Activated CD4-positive, alpha-beta T cell treated with anti-CD3 and anti-CD28 coated beads, Interleukin-10, Interleukin-2, amounts not matched to agents 100 ng/mL and 50 ng/mL, durations not matched to agents 16 hours and 8 hours (primary cell): Measurements from ENCODE around the gene ANP32A.

Source experiments
- DNase-seq: peaks from one replicate; pipeline ENCODE4 v3.0.0-alpha.2; 2020

Gene ANP32A

GRCh38 chr15:68797599-68798345 is 22.9 kb downstream of the ANP32A start:
- DNase-seq: peak; percentile 56

GRCh38 chr15:68797191-68797590 is 23.5 kb downstream of the ANP32A start:
- peak; percentile 85 for DNase-seq

- no peak for DNase-seq
Measured at GRCh38 chr15:68796576-68796975, 24.1 kb downstream of the ANP32A start.

GRCh38 chr15:68795298-68795848 is 25.3 kb downstream of the ANP32A start:
- DNase-seq: peak; percentile 76

DNA sequence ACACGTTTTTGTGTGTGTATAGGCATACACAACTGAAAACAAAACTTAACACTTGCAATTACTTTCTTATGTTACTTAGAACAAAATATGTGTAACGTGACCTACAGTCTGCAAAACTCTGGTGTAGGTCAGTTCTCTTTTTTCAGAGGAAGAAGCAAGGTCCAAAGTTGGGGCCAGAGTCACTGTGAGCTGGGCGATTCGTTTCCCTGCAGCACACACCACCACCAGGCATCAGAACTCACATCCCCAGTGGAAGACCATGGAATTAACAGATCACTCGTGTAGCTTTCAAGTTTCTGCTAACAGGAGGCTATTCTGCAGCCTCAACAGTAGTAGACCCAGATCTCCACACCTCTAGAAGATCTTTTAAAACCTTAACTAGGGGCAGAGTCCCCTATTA is 25.8 kb downstream of the ANP32A start:
- DNase-seq: no peak

DNA sequence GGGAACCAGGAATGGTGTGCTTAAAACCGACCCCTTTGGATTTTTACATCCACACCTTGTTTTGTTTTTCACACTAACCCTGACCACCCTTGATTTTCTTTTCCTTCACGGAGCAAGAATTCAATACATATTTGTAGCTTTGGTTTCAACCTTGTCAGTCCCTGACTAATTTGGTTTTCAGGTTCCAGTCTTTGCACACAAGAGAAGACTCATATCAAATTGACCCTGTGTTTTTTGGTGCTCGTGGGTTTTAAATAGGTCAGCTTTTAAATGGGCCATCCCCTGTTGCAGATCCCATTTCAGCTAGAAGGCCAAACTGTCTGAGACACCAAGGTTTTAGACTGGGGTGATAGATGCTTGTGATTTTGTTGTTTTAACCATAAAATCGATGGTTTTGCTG is 26.4 kb downstream of the ANP32A start:
- peak; percentile 26 for DNase-seq

DNA sequence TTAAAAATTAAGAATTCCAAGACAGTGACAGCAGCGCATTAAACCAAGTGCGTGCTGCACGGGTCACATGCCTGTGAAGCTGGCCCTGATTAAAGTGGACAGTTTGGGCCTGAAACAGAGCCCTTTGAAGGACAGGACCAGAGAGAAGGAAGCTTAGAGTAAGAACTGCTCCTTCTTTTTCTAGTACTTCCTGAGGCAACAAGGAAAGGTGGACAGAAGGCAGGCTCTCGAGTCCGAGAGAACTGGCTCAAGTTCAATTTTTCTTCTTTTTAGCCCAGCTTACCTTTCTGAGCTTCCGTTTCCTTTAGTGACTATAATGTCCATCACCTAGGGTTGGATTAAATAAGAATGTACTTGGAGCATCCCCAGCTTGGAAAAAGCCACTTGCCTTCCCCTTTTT is 26.9 kb downstream of the ANP32A start:
- no peak for DNase-seq

- no peak for DNase-seq
Measured at GRCh38 chr15:68792901-68793766, 27.6 kb downstream of the ANP32A start.

- DNase-seq: peak; percentile 78
Measured at GRCh38 chr15:68791431-68792283, 29.0 kb downstream of the ANP32A start.

GRCh38 chr15:68790910-68791309 is 29.8 kb downstream of the ANP32A start:
- DNase-seq: no peak

DNA sequence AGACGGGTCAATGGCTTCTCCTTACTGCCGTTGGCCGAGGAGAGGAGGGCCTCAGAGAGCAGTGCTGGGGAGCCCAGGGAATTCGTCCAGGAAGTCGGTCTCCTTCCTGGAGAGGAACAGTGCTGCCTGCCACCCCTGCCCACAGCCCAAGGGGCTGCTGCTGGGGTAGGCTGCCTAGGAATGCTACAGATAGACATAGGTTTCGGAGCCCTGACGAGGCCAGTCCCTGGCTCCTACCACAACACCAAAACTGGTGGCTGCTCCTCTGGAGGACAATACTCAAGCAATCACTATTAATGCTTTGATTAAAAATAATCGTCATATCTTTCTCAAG is 30.5 kb downstream of the ANP32A start:
- DNase-seq: no peak

GRCh38 chr15:68789534-68790241 is 31.0 kb downstream of the ANP32A start:
- DNase-seq: no peak

DNA sequence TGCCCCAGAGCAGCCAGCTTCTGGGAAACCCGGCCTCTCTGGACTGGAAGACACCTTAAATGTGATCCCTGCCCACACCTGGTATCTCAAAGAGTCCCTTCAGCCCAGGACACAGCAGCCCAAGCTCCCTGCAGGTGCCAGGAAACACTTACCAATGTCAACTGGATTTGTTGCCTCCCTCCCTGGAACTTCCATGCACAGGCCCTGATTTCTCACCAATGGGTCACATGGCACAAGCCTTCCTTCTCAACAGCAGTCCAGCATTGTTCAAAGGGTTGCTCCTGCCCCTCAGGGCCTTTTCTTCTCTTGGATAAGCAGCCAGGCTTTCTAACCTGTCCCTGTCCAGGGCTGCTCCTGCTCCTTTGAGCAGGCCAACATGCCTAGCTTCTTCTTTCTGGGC is 31.6 kb downstream of the ANP32A start:
- no peak for DNase-seq

DNA sequence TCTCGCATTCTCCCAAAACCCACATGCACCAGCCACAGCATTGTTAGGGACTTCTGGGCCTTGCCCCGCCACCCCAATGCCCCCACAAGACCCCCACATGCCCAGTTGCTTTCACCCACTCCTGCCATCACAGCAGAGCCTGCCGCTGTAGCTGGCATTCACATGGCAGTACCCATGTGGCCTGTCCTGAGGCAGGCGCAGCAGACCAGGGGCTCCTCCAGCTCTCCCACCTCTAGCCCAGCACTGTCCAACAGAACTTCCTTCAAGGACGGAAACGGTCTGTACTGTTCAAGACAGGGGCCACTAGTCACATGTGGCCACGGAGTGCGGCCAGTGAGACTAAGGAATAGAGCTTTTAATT is 32.5 kb downstream of the ANP32A start:
- DNase-seq: no peak

GRCh38 chr15:68787609-68788263 is 33.0 kb downstream of the ANP32A start:
- DNase-seq: no peak

DNA sequence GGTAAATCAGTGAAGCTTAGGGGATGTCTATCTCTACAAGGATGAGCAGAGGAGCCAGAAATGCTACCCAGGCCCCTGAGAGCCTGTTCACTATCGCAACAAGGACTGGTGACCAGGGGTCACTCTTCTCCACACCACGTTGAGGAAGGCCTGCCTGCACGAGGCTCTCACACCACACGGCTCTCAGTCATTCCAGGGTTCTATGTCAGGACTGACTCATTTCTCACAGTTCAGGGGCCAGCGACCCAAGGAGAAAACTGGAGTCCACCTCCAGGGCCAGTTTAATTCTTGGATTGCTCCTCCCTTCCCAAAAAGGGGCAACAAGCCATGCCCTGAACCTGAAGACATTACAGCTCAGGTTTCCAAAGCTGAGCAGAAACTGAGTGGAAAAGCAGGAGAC is 33.9 kb downstream of the ANP32A start:
- DNase-seq: no peak

GRCh38 chr15:68785541-68785940 is 35.2 kb downstream of the ANP32A start:
- no peak for DNase-seq

DNA sequence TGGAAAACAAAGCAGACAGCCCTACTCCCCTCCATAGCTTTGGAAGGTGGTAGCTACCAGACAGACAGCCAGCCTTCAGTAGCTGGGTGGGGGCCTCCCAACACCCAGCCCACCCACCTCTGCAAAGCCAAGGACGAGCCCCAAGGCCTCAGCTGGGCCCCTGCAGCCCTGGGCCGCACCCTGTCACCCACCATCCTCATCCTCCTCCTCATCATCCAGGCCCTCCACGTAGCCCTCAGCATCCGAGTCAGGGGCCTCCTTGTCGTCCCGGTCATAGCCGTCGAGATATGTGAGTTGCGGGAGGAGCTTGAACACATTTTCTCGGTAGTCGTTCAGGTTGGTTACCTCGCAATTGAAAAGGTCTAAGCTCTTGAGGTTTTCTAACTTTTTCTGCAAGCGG is 36.5 kb downstream of the ANP32A start:
- DNase-seq: no peak

DNA sequence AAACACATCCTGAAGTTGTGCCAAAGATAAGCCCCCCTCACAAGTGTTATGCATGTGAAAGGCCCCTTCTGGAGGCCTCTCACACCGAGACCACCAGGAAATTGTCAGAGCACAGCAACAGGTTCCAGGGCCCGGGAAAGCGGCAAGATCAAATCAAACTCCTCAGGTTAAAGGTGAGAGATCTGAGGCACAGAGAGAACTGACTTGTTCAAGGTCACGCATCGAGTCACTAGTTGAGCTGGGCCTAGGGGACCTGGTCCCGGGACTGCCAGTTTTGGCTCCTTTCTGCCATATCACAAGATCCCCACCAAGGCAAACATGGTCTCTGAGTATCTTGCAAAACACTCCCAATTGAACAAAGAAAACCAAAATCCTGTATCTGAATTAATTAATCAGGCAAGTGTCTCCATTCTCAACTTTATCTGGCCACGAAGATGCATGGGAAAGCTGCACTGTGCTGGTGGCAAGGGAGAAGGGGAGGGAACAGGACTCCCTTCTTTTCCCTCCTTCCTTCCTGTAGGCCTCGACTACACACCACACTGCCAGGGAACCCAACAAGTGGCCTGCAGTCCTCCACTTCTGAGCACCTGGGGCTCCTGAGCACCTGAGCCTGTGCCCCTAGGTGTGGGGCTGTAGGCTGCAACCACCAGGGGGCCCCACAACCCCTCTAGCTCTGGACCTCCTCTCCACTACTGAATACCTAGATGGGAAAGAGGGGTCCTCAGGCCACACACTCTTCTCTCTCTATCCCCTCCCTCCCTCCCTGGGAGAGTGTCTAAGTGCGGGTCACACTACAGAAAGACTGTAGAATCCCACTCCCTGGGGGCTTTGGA is 37.3 kb downstream of the ANP32A start:
- DNase-seq: peak; percentile 53

GRCh38 chr15:68782589-68783161 is 38.0 kb downstream of the ANP32A start:
- no peak for DNase-seq
